Measurements from ENCODE around the gene SCAMP3. TPM values are rescaled to one million over a fixed set of nuclear protein-coding genes. Genes with fewer than 3 reads are reported as not detected.

The SCAMP3 gene
- total RNA-seq, 1 experiment from 2014 or later = 104 TPM

DNA sequence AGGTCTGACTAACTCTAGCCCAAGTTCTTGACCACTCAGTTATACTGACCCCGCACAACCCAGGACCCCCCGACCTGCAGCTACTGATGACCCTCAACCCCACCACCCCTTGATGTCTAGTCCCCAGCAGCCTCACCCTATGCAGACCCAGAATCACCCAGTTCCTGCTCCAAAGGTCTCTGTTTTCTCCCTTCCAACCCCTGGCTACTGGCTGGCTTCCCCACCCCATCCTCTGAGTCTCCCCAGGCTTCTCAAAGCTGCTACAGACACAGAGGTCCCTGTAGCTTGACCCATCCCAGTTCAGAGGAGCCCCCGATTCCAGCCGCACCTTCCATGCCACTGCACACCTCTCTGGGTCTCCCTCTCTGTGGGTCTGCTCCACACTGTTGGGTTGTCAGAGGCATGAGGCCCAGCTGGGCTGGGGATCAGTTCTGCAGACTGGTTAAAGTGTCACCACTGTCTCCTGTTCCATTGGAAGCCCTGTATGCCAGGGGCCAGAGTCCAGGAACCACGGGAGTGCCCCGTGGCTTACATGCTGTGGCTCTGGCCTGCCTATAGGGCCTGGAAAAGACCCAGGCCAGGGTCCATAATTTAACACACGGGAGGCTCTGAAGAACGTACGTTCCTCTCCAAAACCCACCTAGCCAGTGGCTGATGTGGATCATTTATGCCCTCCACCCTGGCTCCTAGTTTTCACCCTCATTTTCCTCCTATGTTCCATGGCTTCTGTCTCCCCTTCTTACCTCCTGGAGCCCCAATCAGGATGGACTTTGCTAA, 38.6 kb upstream of the SCAMP3 start:
- no peaks in the 10 kb centered on the region for H3K9me3 Mint-ChIP-seq (ENCODE audit: low read depth, unreplicated experiment)
- no peak overlapping the region for H3K27ac Mint-ChIP-seq (ENCODE audit: unreplicated experiment)

DNA sequence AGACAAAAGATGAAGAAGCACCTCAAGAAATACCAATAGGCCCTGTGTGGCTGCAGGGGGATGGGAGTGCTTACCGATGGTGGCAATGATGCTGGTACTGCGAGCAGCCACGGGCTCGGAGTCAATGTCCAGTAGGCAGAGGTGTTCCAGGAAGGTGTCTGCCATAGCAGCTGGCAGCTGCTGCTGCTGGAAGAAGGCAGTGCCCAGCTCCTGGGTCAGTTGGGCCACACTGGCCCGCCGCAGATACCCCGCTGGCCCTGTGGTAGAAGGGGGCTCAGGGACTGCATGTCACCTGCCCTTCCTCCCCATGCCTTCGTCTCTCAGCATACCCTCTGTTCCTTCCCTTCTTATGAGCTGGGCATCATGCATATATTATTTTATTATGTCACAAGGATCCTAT, 37.9 kb upstream of the SCAMP3 start:
- intact Hi-C loops (cut with micrococcal nuclease; ENCODE audit: unreplicated experiment) = no loop called here
- CTCF ChIA-PET = no interaction called here
- Mint-ChIP-seq H3K27ac (ENCODE audit: unreplicated experiment) (no peak overlapping the region), H3K4me1 (ENCODE audit: low read depth, unreplicated experiment) (peaks cover 15% of the 10 kb centered on the region), H3K4me3 (ENCODE audit: low read depth, unreplicated experiment) (no peak overlapping the region), H3K27me3 (ENCODE audit: unreplicated experiment) (peaks cover 33% of the 10 kb centered on the region), H3K36me3 (ENCODE audit: insufficient read depth, unreplicated experiment) (no peaks in the 10 kb centered on the region), H3K9me3 (ENCODE audit: low read depth, unreplicated experiment) (no peaks in the 10 kb centered on the region)
- TF ChIP-seq, protein P1, sequence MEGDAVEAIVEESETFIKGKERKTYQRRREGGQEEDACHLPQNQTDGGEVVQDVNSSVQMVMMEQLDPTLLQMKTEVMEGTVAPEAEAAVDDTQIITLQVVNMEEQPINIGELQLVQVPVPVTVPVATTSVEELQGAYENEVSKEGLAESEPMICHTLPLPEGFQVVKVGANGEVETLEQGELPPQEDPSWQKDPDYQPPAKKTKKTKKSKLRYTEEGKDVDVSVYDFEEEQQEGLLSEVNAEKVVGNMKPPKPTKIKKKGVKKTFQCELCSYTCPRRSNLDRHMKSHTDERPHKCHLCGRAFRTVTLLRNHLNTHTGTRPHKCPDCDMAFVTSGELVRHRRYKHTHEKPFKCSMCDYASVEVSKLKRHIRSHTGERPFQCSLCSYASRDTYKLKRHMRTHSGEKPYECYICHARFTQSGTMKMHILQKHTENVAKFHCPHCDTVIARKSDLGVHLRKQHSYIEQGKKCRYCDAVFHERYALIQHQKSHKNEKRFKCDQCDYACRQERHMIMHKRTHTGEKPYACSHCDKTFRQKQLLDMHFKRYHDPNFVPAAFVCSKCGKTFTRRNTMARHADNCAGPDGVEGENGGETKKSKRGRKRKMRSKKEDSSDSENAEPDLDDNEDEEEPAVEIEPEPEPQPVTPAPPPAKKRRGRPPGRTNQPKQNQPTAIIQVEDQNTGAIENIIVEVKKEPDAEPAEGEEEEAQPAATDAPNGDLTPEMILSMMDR (IDR thresholded peaks at IDR 0.05; ENCODE audit: unreplicated experiment) = no peak
- BruUV-seq (replicated peaks) = no TSS peak
- no peak for DNase-seq

More for the DNA sequence above, 38.6 kb upstream of the SCAMP3 start:
- TF ChIP-seq, protein P1 (IDR thresholded peaks at IDR 0.05; ENCODE audit: unreplicated experiment) = no peak
- intact Hi-C loops (cut with micrococcal nuclease; ENCODE audit: unreplicated experiment) = no loop called here
- peaks cover 26% of the 10 kb centered on the region for H3K27me3 Mint-ChIP-seq (ENCODE audit: unreplicated experiment)
- H3K36me3 Mint-ChIP-seq (ENCODE audit: insufficient read depth, unreplicated experiment) = no peaks in the 10 kb centered on the region
- H3K4me3 Mint-ChIP-seq (ENCODE audit: low read depth, unreplicated experiment) = no peak overlapping the region
- H3K4me1 Mint-ChIP-seq (ENCODE audit: low read depth, unreplicated experiment) = peaks cover 20% of the 10 kb centered on the region
- DNase-seq = no peak
- CTCF ChIA-PET = no interaction called here
- BruUV-seq (replicated peaks) = no TSS peak

DNA sequence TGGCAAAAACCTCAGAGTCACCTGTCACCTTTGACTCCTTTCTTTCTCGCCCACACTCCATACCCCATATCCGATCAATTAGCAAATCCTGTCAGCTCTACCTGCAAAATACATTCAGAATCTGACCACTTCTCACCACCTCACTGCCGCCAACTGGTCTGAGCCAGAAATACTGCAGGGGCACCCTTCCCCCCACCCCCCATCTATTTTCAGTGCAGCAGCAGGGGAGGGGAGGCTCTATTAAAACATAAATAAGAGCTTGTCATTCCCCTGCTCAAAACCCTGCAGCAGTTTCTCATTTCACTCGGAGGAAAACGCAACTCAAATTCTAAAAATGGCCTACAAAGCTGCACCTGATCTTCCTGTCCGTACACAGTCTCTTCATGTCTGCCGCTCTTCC, 35.2 kb upstream of the SCAMP3 start:
- Mint-ChIP-seq H3K27me3 (ENCODE audit: unreplicated experiment) (peaks cover 42% of the 10 kb centered on the region), H3K4me1 (ENCODE audit: low read depth, unreplicated experiment) (no peaks in the 10 kb centered on the region), H3K9me3 (ENCODE audit: low read depth, unreplicated experiment) (no peaks in the 10 kb centered on the region), H3K27ac (ENCODE audit: unreplicated experiment) (no peak overlapping the region), H3K36me3 (ENCODE audit: insufficient read depth, unreplicated experiment) (no peaks in the 10 kb centered on the region), H3K4me3 (ENCODE audit: low read depth, unreplicated experiment) (no peak overlapping the region)
- no peak for DNase-seq
- BruUV-seq (replicated peaks) = no TSS peak
- CTCF ChIA-PET = interaction anchor here (0.6 kb wide), 1 partner anchor 22 kb away, joined by 5 read pairs; no protein-coding TSS in a partner anchor
- intact Hi-C loops (cut with micrococcal nuclease; ENCODE audit: unreplicated experiment) = no loop called here
- TF ChIP-seq, protein P1 (IDR thresholded peaks at IDR 0.05; ENCODE audit: unreplicated experiment) = no peak

DNA sequence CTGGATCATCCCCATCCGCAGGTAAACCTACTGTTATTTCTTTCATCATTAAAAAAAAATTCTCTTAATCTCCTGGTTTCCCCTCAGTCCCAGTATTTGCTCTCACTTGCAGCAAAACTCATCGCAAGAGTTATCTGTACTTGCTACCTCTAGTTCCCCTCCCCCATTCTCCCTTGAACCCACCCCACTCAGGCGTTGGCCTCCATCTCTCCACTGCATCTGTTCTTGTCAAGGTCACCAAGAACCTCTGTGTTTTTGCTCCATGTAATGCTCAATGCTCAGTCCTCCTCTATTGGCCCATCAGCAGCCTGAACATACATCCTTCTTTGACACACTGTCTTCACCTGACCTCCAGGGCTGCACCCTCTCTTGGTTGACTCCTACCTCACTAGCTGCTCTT, 34.5 kb upstream of the SCAMP3 start:
- peaks cover 42% of the 10 kb centered on the region for H3K27me3 Mint-ChIP-seq (ENCODE audit: unreplicated experiment)
- H3K9me3 Mint-ChIP-seq (ENCODE audit: low read depth, unreplicated experiment) = no peaks in the 10 kb centered on the region
- CTCF ChIA-PET = no interaction called here
- no TSS peak for BruUV-seq (replicated peaks)
- DNase-seq = no peak
- H3K27ac Mint-ChIP-seq (ENCODE audit: unreplicated experiment) = no peak overlapping the region
- no peak overlapping the region for H3K4me3 Mint-ChIP-seq (ENCODE audit: low read depth, unreplicated experiment)
- intact Hi-C loops (cut with micrococcal nuclease; ENCODE audit: unreplicated experiment) = no loop called here
- no peaks in the 10 kb centered on the region for H3K36me3 Mint-ChIP-seq (ENCODE audit: insufficient read depth, unreplicated experiment)
- no peaks in the 10 kb centered on the region for H3K4me1 Mint-ChIP-seq (ENCODE audit: low read depth, unreplicated experiment)
- TF ChIP-seq, protein P1 (IDR thresholded peaks at IDR 0.05; ENCODE audit: unreplicated experiment) = no peak

All from Calu3 (cell line).